ENCODE measurements around the gene CDH26. TPM values are rescaled to one million over a fixed set of nuclear protein-coding genes. Genes with fewer than 3 reads are reported as not detected.

CDH26 gene
- polyA plus RNA-seq, 3 donors = 1.3 to 3.0 (median 2.0) TPM

DNA sequence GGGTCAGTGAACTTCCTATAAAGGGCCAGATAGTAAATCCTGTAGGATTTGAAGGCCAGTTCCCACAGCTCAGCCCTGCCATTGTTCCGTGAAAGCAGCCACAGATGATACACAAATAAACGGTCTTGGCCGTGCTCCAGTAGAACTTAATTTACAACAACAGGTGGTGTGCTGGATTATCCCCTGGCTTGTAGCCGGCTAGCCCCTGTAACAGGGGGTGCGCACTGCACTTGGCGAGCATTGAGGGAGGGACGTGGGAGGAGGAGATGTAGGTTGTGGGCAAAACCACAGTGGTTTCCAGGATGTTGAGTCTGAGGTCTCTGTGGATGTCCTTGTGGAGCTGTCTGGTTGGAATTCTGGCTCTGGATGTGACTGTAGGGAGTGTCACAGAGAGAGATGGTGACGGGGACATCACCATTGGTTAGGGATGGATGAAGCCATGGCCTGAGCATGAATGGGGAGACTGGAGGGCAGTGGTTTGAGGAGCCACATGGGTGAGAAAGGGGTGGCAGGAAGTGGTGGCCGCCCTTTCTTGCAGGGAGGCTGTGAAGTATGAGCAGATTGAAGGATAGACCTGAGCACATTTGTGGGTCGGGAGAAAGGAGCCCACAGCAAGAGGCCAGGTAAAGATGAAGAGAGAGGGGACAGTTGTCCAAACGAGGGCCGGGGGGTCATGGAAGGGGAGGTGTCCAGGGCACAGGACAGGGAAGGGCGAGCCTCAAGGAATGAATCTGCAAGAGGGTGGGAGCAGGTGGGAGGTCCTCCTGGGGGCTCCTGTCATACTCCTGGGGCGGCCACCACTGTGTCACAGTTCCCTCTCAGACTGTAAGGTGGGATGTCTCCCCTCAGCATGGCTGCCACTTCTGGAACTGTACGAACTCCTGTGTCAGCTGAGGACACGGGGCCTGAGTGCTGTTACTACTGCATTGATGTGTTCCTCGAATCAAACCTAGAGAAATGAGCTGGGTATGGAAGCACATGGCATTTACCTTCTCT is 53.6 kb downstream of the CDH26 start:
- TF ChIP-seq, protein P1, sequence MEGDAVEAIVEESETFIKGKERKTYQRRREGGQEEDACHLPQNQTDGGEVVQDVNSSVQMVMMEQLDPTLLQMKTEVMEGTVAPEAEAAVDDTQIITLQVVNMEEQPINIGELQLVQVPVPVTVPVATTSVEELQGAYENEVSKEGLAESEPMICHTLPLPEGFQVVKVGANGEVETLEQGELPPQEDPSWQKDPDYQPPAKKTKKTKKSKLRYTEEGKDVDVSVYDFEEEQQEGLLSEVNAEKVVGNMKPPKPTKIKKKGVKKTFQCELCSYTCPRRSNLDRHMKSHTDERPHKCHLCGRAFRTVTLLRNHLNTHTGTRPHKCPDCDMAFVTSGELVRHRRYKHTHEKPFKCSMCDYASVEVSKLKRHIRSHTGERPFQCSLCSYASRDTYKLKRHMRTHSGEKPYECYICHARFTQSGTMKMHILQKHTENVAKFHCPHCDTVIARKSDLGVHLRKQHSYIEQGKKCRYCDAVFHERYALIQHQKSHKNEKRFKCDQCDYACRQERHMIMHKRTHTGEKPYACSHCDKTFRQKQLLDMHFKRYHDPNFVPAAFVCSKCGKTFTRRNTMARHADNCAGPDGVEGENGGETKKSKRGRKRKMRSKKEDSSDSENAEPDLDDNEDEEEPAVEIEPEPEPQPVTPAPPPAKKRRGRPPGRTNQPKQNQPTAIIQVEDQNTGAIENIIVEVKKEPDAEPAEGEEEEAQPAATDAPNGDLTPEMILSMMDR (IDR thresholded peaks at IDR 0.05) = no peak
- Mint-ChIP-seq H3K4me3 (no peak overlapping the region), H3K36me3 (peaks cover 8 to 9% of the 10 kb centered on the region in 2 donors), H3K4me1 (peaks cover 49% of the 10 kb centered on the region), H3K27me3 (ENCODE audit: low read depth in 3 of 3) (no peaks in the 10 kb centered on the region), H3K9me3 (peaks cover 5 to 16% (median 8%) of the 10 kb centered on the region in 7 donors), H3K27ac (peak overlapping the region in 4 of 7 donors; percentile 3 to 37 (median 23))
- Histone ChIP-seq H3K36me3 (replicated peaks in 1 of 2; ENCODE audit: control insufficient read depth in 1 of 2, insufficient read depth in 2 of 2, low read length in 2 of 2) (no peaks in the 10 kb centered on the region), H2AFZ (ENCODE audit: insufficient read depth, low read depth, low read length, poor library complexity, severe bottlenecking) (no peak overlapping the region), H3K4me1 (ENCODE audit: control insufficient read depth in 1 of 2, insufficient read depth in 2 of 2, low read length in 2 of 2) (peaks cover 32 to 40% of the 10 kb centered on the region in 2 donors), H3K4me3 (replicated peaks in 1 of 3; ENCODE audit: low read depth in 2 of 3, low read length in 3 of 3) (no peak overlapping the region), H3K9ac (ENCODE audit: insufficient read depth, low read length, poor library complexity, severe bottlenecking) (no peak overlapping the region), H3K79me2 (ENCODE audit: insufficient read depth, low read length) (no peaks in the 10 kb centered on the region), H3K27ac (ENCODE audit: low read depth in 1 of 2, low read length in 2 of 2) (no peak overlapping the region), H3K9me3 (replicated peaks in 1 of 2; ENCODE audit: control insufficient read depth in 1 of 2, insufficient read depth in 1 of 2, low read length in 2 of 2) (no peaks in the 10 kb centered on the region), H3K4me2 (replicated peaks; ENCODE audit: extremely low read depth, low read length, poor library complexity, severe bottlenecking) (no peak overlapping the region), H3K27me3 (ENCODE audit: control insufficient read depth in 2 of 2, insufficient read depth in 2 of 2, low read length in 2 of 2) (no peaks in the 10 kb centered on the region), H4K20me1 (ENCODE audit: insufficient read depth, low read length) (no peaks in the 10 kb centered on the region)
- no peak for DNase-seq
- intact Hi-C loops (cut with micrococcal nuclease) = no loop called here
- WGBS (ENCODE audit: insufficient coverage) = 82% methylated on average over 17 of the region's 17 CpGs

DNA sequence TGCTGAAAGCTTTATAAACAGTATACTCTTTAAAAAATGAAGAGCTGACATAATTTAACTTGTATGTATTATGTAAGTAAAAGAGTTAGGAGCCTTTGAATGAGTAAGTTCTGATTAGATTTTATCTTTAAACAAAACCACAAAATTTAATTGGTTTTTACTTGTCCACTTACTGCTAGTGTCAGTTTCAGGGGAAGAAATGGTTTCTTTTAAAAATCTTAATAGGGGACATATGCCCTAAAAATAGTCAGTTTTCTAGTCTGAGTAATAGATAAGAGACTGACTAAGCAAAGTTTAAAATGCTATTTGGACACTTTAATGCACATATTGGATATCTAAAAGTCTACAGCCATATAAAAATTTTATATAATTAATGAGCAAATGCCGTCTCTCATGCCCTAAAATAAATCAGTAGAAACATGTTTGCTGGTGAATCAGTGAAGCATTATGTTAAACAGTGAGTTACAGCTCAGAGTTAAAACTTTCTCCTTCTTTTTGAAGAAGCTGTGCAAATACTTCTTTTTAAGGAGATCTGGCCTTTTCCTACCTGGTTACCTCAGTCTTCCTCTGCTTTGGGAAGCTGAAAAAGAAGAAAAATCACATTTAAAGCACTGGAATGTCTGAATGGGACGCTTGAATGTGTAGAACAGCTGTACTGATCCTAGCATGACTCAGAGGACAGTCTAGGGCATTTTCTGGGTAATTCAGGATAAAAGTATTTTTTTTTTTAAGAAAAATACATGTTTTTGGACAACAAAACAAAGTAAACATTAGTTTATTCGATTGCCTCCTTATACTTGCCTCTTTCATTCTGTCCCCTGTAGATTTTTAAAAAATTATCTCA is 55.3 kb downstream of the CDH26 start:
- H3K27ac Mint-ChIP-seq = no peak overlapping the region
- Histone ChIP-seq H3K9me3 (replicated peaks in 1 of 2; ENCODE audit: control insufficient read depth in 1 of 2, insufficient read depth in 1 of 2, low read length in 2 of 2) (no peaks in the 10 kb centered on the region), H3K4me1 (ENCODE audit: control insufficient read depth in 1 of 2, insufficient read depth in 2 of 2, low read length in 2 of 2) (peaks cover 18 to 24% of the 10 kb centered on the region in 2 donors), H3K79me2 (ENCODE audit: insufficient read depth, low read length) (no peaks in the 10 kb centered on the region), H3K27ac (ENCODE audit: low read depth in 1 of 2, low read length in 2 of 2) (no peak overlapping the region), H3K36me3 (replicated peaks in 1 of 2; ENCODE audit: control insufficient read depth in 1 of 2, insufficient read depth in 2 of 2, low read length in 2 of 2) (no peaks in the 10 kb centered on the region), H3K4me2 (replicated peaks; ENCODE audit: extremely low read depth, low read length, poor library complexity, severe bottlenecking) (no peak overlapping the region), H3K27me3 (ENCODE audit: control insufficient read depth in 2 of 2, insufficient read depth in 2 of 2, low read length in 2 of 2) (no peaks in the 10 kb centered on the region), H4K20me1 (ENCODE audit: insufficient read depth, low read length) (no peaks in the 10 kb centered on the region), H2AFZ (ENCODE audit: insufficient read depth, low read depth, low read length, poor library complexity, severe bottlenecking) (no peak overlapping the region), H3K4me3 (replicated peaks in 1 of 3; ENCODE audit: low read depth in 2 of 3, low read length in 3 of 3) (no peak overlapping the region), H3K9ac (ENCODE audit: insufficient read depth, low read length, poor library complexity, severe bottlenecking) (no peak overlapping the region)
- H3K4me1 Mint-ChIP-seq = peaks cover 32% of the 10 kb centered on the region
- TF ChIP-seq, protein P1 (IDR thresholded peaks at IDR 0.05) = no peak
- H3K9me3 Mint-ChIP-seq = peaks cover 11 to 24% (median 14%) of the 10 kb centered on the region in 7 donors
- intact Hi-C loops (cut with micrococcal nuclease) = no loop called here
- no peak overlapping the region for H3K4me3 Mint-ChIP-seq
- WGBS (ENCODE audit: insufficient coverage) = 83% methylated on average over 1 of the region's 3 CpGs
- H3K36me3 Mint-ChIP-seq = peaks cover 3 to 4% of the 10 kb centered on the region in 2 donors
- H3K27me3 Mint-ChIP-seq (ENCODE audit: low read depth in 3 of 3) = no peaks in the 10 kb centered on the region
- DNase-seq = no peak
